Ovary (tissue), 9 donors: Measurements from ENCODE around the gene OR51E2. TPM values are rescaled to one million over a fixed set of nuclear protein-coding genes. Genes with fewer than 3 reads are reported as not detected.

Experiments used
- DNase-seq, 5 donors: peaks; one replicate each; pipeline ENCODE4 v3.0.0-alpha.2; 2019 to 2020
- H3K27ac ChIP-seq, 2 donors: fragments of 200-600 bp; one replicate each; pipeline versions ENCODE4 v1.5.1 to v1.8.0; 2019 to 2022
- H3K27me3 ChIP-seq: fragments of 200-600 bp; one replicate; pipeline ENCODE4 v1.8.0; 2022
- H3K36me3 ChIP-seq: fragments of 200-600 bp; sonication (generic); one replicate; pipeline ENCODE4 v1.5.1; 2019
- H3K4me1 ChIP-seq: one replicate; pipeline ENCODE4 v1.8.1; 2013; ENCODE audit warnings: mild to moderate bottlenecking, moderate library complexity; ENCODE audit not compliant: insufficient read depth
- H3K4me3 ChIP-seq: fragments of 200-600 bp; sonication (generic); one replicate; pipeline ENCODE4 v1.5.1; 2017
- H3K9me3 ChIP-seq, 2 donors: fragments of 200-600 bp in 1 of 2; sonication (generic) in 1 of 2; one replicate each; pipeline versions ENCODE4 v1.5.1 to v1.8.1; 2013 to 2019; ENCODE audit warnings: mild to moderate bottlenecking in 1 of 2, moderate library complexity in 1 of 2
- EP300 ChIP-seq: sonication (generic); formaldehyde crosslinking; IDR thresholded peaks from one replicate; pipeline ENCODE4 v1.6.1; 2017; ENCODE audit warnings: antibody characterized with exemption
- POLR2A ChIP-seq: fragments of 450-650 bp; IDR thresholded peaks from one replicate; pipeline ENCODE4 v1.6.1; 2017; ENCODE audit warnings: antibody characterized with exemption, mild to moderate bottlenecking, moderate library complexity
- WGBS, 3 donors: extraction: QIAGEN DNeasy Blood & Tissue Kit in 1 of 3; methylation state at CpG; one replicate each; pipeline versions ENCODE4 v1.1.5 to v1.1.7; 2013 to 2017; 5-methylcytosine and 5-hydroxymethylcytosine counted together
- intact Hi-C, 4 donors: fragments of 100-400 bp; cut with DNase I; formaldehyde crosslinking; loops; one replicate each; pipeline versions ENCODE4 v1.11.0 to v1.15.1; 2022 to 2023
- polyA plus RNA-seq, 2 donors: library from polyadenylated mRNA; stranded (reverse); fragments of 200-250 nt in 1 of 2; fragments of 350-450 nt in 1 of 2; fragmentation: Illumina TruSeq in 1 of 2; extraction: RNeasy Lipid Tissue Mini Kit (QIAGEN cat#74804) in 1 of 2; gene quantifications; one replicate each; pipeline ENCODE4 v1.2.3, GENCODE V29; 2013 to 2014
- total RNA-seq, 7 donors: library from RNA; depleted of rRNA in 2 of 7; stranded (reverse); fragments of >200 nt in 2 of 7; fragmentation: NEBNext Ultra II Directional in 3 of 7; extraction: Animal tissue kit (Norgen Biotek cat#: 25700) in 3 of 7; gene quantifications; one replicate each; pipeline versions ENCODE4 v1.1.0 to v1.2.4, GENCODE V29; 2016 to 2023
- TF ChIP-seq, protein P1 (sequence below), 3 donors: fragments of 450-650 bp in 2 of 3; fragments of 200-600 bp in 1 of 3; IDR thresholded peaks; one replicate each; pipeline versions ENCODE4 v1.5.1 to v1.8.0; 2016 to 2022; ENCODE audit warnings: antibody characterized with exemption in 3 of 3, mild to moderate bottlenecking in 1 of 3
- donor health status: DM: no; HTN: no; CAD: no; lungs with moderate emphysema.
- donor health status: DM: no; HTN: no; CAD: no.
- donor health status: Bipolar disorder and iron deficiency.
- donor health status: DM: yes; HTN: yes; CAD: no.
- donor health status: DM: no; HTN: no; CAD: no.
- donor health status: DM: yes; HTN: yes; CAD: no.

Gene OR51E2
- total and polyA plus RNA-seq, 9 donors: 0.11 to 2.0 (median 0.46) TPM; not detected in 3

DNA sequence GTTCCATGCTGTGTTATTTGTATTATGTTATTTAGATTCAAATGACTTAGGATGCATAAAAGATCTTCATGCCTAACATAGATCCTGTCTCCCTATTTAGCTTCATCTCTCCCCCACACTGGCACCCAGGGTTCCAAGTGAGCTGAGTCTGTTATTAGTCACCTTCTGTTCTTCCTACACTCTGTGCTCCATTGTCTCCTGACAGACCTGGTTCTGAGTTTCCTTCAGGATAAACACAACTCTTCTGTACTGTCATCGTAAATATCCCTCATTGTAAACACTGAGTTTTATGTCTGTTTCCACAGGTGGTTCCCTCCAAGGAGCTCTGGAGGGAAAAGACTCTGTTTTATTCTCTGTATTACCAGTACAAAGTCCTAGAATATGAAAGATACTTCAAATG, 15.6 kb upstream of the OR51E2 start:
- Histone ChIP-seq H3K4me3 (no peak overlapping the region), H3K27me3 (no peaks in the 10 kb centered on the region), H3K4me1 (no peaks in the 10 kb centered on the region), H3K27ac (no peak overlapping the region), H3K9me3 (no peaks in the 10 kb centered on the region), H3K36me3 (no peaks in the 10 kb centered on the region)
- 52 to 66% (median 60%) methylated on average over 1 of the region's 1 CpG for WGBS, 3 donors
- TF ChIP-seq, protein P1, sequence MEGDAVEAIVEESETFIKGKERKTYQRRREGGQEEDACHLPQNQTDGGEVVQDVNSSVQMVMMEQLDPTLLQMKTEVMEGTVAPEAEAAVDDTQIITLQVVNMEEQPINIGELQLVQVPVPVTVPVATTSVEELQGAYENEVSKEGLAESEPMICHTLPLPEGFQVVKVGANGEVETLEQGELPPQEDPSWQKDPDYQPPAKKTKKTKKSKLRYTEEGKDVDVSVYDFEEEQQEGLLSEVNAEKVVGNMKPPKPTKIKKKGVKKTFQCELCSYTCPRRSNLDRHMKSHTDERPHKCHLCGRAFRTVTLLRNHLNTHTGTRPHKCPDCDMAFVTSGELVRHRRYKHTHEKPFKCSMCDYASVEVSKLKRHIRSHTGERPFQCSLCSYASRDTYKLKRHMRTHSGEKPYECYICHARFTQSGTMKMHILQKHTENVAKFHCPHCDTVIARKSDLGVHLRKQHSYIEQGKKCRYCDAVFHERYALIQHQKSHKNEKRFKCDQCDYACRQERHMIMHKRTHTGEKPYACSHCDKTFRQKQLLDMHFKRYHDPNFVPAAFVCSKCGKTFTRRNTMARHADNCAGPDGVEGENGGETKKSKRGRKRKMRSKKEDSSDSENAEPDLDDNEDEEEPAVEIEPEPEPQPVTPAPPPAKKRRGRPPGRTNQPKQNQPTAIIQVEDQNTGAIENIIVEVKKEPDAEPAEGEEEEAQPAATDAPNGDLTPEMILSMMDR (IDR thresholded peaks at IDR 0.05): no peak
- TF ChIP-seq EP300: no peak
- no peak for TF ChIP-seq POLR2A
- intact Hi-C loops: no loop called here
- DNase-seq: no peak

DNA sequence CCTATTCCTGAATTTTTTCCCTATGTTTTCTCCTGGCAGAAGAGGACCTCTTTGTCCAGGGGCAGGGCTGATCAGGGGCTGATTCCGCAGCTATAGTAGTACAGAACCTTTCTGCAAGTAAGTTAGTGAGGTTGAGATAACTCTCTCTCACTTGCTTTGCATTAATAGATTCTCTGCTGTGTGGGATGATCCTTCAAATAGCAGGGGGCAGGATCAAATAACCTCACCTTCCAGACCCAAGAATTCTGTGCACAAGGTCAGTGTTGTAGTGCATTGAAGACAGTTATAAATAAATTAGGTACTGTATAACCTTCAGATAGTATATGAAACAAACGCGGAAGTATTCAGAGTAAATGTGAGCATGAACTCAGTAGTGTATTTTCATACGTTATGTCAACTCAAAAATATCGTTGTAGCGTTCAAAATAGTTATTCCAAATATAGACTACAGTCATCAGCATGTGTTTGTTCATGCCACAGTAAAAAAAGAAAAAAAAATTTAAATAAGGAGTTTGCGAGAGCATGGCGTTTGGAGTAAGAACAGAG, 7.2 kb upstream of the OR51E2 start:
- H3K27me3 ChIP-seq: no peaks in the 10 kb centered on the region
- no peaks in the 10 kb centered on the region for H3K9me3 ChIP-seq
- H3K36me3 ChIP-seq: no peaks in the 10 kb centered on the region
- 65 to 71% (median 66%) methylated on average over 8 of the region's 8 CpGs for WGBS, 3 donors
- no peaks in the 10 kb centered on the region for H3K4me1 ChIP-seq
- DNase-seq: no peak
- TF ChIP-seq, protein P1 (IDR thresholded peaks at IDR 0.05): no peak
- TF ChIP-seq EP300: no peak
- TF ChIP-seq POLR2A: no peak
- intact Hi-C loops: no loop called here
- H3K27ac ChIP-seq: no peak overlapping the region
- H3K4me3 ChIP-seq: no peak overlapping the region

DNA sequence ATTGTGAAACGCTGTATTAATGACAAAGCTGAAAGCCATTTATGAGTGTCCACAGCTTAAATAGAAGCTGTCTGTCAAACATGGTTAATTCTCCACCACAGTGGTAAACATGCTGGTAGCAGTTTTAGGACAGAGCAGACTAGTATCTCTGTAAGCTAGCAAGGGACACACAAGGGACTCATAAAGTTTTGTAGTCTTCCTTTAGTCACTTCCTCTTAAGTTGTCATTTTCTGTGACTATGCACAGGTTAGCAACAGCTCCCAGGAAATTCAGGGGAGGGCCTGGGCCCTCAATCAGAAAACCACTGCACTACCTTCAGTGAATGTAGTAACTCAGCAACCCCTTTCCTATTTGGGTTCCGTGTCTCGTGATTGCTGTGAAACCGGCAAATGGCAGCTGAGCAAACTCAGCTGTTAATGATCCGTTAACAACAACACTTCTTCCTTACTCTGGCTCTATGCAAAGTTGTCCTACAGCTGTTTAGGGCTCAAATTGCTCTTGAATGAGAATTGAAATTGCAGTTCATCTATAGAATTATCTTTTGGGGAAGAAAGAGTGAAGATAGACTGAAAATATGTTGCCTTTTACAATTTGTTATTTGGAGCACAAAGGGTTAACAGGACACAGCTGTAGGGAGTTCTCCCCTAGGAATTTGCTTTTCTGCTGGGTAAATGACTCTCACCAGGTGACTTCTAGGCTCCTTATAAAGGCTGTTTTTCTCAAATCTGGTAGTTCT, 6.6 kb upstream of the OR51E2 start, which contains the start of gene MMP26:
Gene MMP26, plus strand, starts transcription at position 731 of the 736 bp plus-strand sequence.
- Histone ChIP-seq H3K4me3 (no peak within 1 kb of the TSS), H3K27ac (no peak within 1 kb of the TSS), H3K27me3 (no peaks in the 10 kb centered on the region), H3K4me1 (no peaks in the 10 kb centered on the region), H3K9me3 (no peaks in the 10 kb centered on the region), H3K36me3 (no peaks in the 10 kb centered on the region)
- no peak for DNase-seq
- no peak for TF ChIP-seq POLR2A
- TF ChIP-seq EP300: no peak
- TF ChIP-seq, protein P1 (IDR thresholded peaks at IDR 0.05): no peak
- intact Hi-C loops: no loop called here
- 14 to 16% (median 14%) methylated on average over 5 of the region's 5 CpGs for whole genome bisulfite sequencing, 3 donors

DNA sequence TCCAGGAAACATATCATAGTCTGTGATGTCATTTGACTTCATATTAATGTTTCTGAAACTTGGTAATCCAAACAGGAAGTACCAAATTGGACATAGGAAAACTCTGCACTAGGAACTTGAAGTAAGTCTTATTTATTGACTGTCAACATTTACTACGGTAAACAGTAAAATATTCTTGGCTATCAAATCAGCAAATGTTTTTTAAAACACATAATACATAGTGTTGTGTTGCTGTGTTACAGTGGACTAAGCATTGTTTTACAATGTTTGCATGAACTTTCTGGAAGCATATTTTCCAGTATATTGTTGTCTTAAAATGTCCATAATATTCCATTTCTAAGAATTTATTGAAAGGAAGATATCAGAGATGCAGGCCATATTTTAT, 2.8 kb upstream of the OR51E2 start:
- Histone ChIP-seq H3K4me1 (no peaks in the 10 kb centered on the region), H3K4me3 (no peak overlapping the region), H3K9me3 (no peaks in the 10 kb centered on the region), H3K36me3 (no peaks in the 10 kb centered on the region), H3K27me3 (no peaks in the 10 kb centered on the region), H3K27ac (no peak overlapping the region)
- 51 to 58% (median 57%) methylated on average over 1 of the region's 1 CpG for WGBS, 3 donors
- TF ChIP-seq POLR2A (no peak), EP300 (no peak)
- TF ChIP-seq, protein P1 (IDR thresholded peaks at IDR 0.05): no peak
- DNase-seq: no peak
- intact Hi-C loops: no loop called here
